Measurements from ENCODE around the gene DUT.

GRCh38 chr15:48298914-48299313 lies 32.3 kb upstream of the DUT start:
- TF ChIP-seq, protein P1, sequence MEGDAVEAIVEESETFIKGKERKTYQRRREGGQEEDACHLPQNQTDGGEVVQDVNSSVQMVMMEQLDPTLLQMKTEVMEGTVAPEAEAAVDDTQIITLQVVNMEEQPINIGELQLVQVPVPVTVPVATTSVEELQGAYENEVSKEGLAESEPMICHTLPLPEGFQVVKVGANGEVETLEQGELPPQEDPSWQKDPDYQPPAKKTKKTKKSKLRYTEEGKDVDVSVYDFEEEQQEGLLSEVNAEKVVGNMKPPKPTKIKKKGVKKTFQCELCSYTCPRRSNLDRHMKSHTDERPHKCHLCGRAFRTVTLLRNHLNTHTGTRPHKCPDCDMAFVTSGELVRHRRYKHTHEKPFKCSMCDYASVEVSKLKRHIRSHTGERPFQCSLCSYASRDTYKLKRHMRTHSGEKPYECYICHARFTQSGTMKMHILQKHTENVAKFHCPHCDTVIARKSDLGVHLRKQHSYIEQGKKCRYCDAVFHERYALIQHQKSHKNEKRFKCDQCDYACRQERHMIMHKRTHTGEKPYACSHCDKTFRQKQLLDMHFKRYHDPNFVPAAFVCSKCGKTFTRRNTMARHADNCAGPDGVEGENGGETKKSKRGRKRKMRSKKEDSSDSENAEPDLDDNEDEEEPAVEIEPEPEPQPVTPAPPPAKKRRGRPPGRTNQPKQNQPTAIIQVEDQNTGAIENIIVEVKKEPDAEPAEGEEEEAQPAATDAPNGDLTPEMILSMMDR (IDR thresholded peaks at IDR 0.05): no peak
- no peak for TF ChIP-seq POLR2A (IDR thresholded peaks at IDR 0.05)
